GM21723 (cell line): Measurements from ENCODE around the gene SYT2.
"Not testable (repeated sequence)": the region's sequence is repeated elsewhere in the genome, so short reads cannot be mapped to it uniquely, and the experiment has no call there.

Experiments
- ATAC-seq: cut with Tn5 transposase; IDR thresholded peaks from one replicate; pipeline ENCODE4 v1.9.1; 2021; ENCODE audit warnings: mild to moderate bottlenecking, moderate library complexity; ENCODE audit not compliant: unreplicated experiment

Gene SYT2

GRCh38 chr1:202578001-202578504 lies 132.2 kb downstream of the SYT2 start:
- no peak for ATAC-seq

- ATAC-seq = no peak
Observed at GRCh38 chr1:202577381-202577780, 132.9 kb downstream of the SYT2 start.

GRCh38 chr1:202576816-202577215 lies 133.4 kb downstream of the SYT2 start:
- ATAC-seq = no peak

- no peak for ATAC-seq
Observed at GRCh38 chr1:202575918-202576653, 134.2 kb downstream of the SYT2 start.

GRCh38 chr1:202572867-202573266 lies 137.4 kb downstream of the SYT2 start:
- ATAC-seq = no peak

- ATAC-seq = no peak
Observed at GRCh38 chr1:202571719-202572339, 138.4 kb downstream of the SYT2 start.

- no peak for ATAC-seq
Observed at GRCh38 chr1:202569393-202570322, 140.6 kb downstream of the SYT2 start.

- ATAC-seq = no peak
Observed at GRCh38 chr1:202568826-202569225, 141.4 kb downstream of the SYT2 start.

GRCh38 chr1:202568410-202568809 lies 141.8 kb downstream of the SYT2 start:
- ATAC-seq = no peak

GRCh38 chr1:202567738-202568137 lies 142.5 kb downstream of the SYT2 start:
- no peak for ATAC-seq

GRCh38 chr1:202565890-202566602 lies 144.2 kb downstream of the SYT2 start:
- peak; percentile 88 for ATAC-seq

- no peak for ATAC-seq
Observed at GRCh38 chr1:202564958-202565495, 145.2 kb downstream of the SYT2 start.

- no peak for ATAC-seq
Observed at GRCh38 chr1:202563818-202564217, 146.4 kb downstream of the SYT2 start.

- ATAC-seq = no peak
Observed at GRCh38 chr1:202562444-202563060, 147.7 kb downstream of the SYT2 start.

GRCh38 chr1:202561726-202562443 lies 148.4 kb downstream of the SYT2 start:
- no peak for ATAC-seq

- ATAC-seq = no peak
Observed at GRCh38 chr1:202561240-202561639, 149.0 kb downstream of the SYT2 start.

- ATAC-seq = not testable (repeated sequence)
Observed at GRCh38 chr1:202557662-202558061, 152.6 kb downstream of the SYT2 start.

GRCh38 chr1:202556037-202556436 lies 154.2 kb downstream of the SYT2 start:
- ATAC-seq = not testable (repeated sequence)

- not testable (repeated sequence) for ATAC-seq
Observed at GRCh38 chr1:202554619-202555018, 155.6 kb downstream of the SYT2 start.
